ENCODE data around the gene CTDP1.

Gene CTDP1

GRCh38 chr18:79786304-79786703 is 106.7 kb downstream of the CTDP1 start:
- DNase-seq: no peak

GRCh38 chr18:79786786-79787526 is 107.4 kb downstream of the CTDP1 start:
- no peak for DNase-seq

GRCh38 chr18:79787527-79787864 is 107.9 kb downstream of the CTDP1 start:
- DNase-seq: no peak

- DNase-seq: no peak
These were observed 108.5 kb downstream of the CTDP1 start for GRCh38 chr18:79787865-79788733.

GRCh38 chr18:79788734-79789085 is 109.1 kb downstream of the CTDP1 start:
- DNase-seq: no peak

GRCh38 chr18:79789091-79789891 is 109.7 kb downstream of the CTDP1 start:
- no peak for DNase-seq

- DNase-seq: no peak
These were observed 110.6 kb downstream of the CTDP1 start for GRCh38 chr18:79789901-79790890.

- DNase-seq: no peak
These were observed 111.7 kb downstream of the CTDP1 start for GRCh38 chr18:79790996-79791972.

- DNase-seq: no peak
These were observed 112.7 kb downstream of the CTDP1 start for GRCh38 chr18:79792096-79792987.

GRCh38 chr18:79792988-79793355 is 113.4 kb downstream of the CTDP1 start:
- DNase-seq: no peak

- DNase-seq: no peak
These were observed 115.2 kb downstream of the CTDP1 start for GRCh38 chr18:79794846-79795245.

- DNase-seq: no peak
These were observed 115.8 kb downstream of the CTDP1 start for GRCh38 chr18:79795446-79795845.

- no peak for DNase-seq
These were observed 116.4 kb downstream of the CTDP1 start for GRCh38 chr18:79796016-79796415.

GRCh38 chr18:79796531-79797405 is 117.2 kb downstream of the CTDP1 start:
- no peak for DNase-seq

- DNase-seq: no peak
These were observed 118.1 kb downstream of the CTDP1 start, which contains the start of gene KCNG2 for GRCh38 chr18:79797518-79798345. TSS of gene KCNG2 (plus strand) at chr18:79797938. CDS start at chr18:79863668, 65,730 bp downstream.

GRCh38 chr18:79798346-79798998 is 118.9 kb downstream of the CTDP1 start:
- DNase-seq: no peak

- DNase-seq: no peak
These were observed 119.4 kb downstream of the CTDP1 start for GRCh38 chr18:79798999-79799370.
